KMS-11 (cell line): ENCODE measurements around the gene PLS1.
"Not testable (repeated sequence)": the region's sequence is repeated elsewhere in the genome, so short reads cannot be mapped to it uniquely, and the experiment has no call there.

Source experiments
- H2AFZ ChIP-seq: fragments of 200-600 bp; sonication (generic); 2 replicates; pipeline ENCODE4 v1.6.1; 2016; ENCODE audit warnings: antibody characterized with exemption, mixed run types, low read depth
- H3K27ac ChIP-seq: fragments of 200-600 bp; sonication (generic); 2 replicates; pipeline ENCODE4 v1.6.1; 2016; ENCODE audit warnings: mild to moderate bottlenecking, mixed run types
- H3K27me3 ChIP-seq: fragments of 200-600 bp; sonication (generic); 2 replicates; pipeline ENCODE4 v1.6.1; 2017; ENCODE audit warnings: mild to moderate bottlenecking, low read depth, mixed run types, moderate library complexity; ENCODE audit not compliant: insufficient read depth
- H3K36me3 ChIP-seq: fragments of 200-600 bp; sonication (generic); 2 replicates; pipeline ENCODE4 v1.6.1; 2017; ENCODE audit warnings: mild to moderate bottlenecking, mixed run types; ENCODE audit not compliant: insufficient read depth
- H3K4me1 ChIP-seq: fragments of 200-600 bp; sonication (generic); 2 replicates; pipeline ENCODE4 v1.6.1; 2016; ENCODE audit warnings: mild to moderate bottlenecking, low read depth, mixed run types; ENCODE audit not compliant: poor library complexity, severe bottlenecking
- H3K4me2 ChIP-seq: fragments of 200-600 bp; sonication (generic); 2 replicates; pipeline ENCODE4 v1.7.0; 2016; ENCODE audit warnings: mild to moderate bottlenecking, mixed run types
- H3K4me3 ChIP-seq: fragments of 200-600 bp; sonication (generic); IDR thresholded peaks from 2 replicates; pipeline ENCODE4 v1.6.1; 2017; ENCODE audit warnings: low read depth, low read length, mixed read lengths; ENCODE audit not compliant: insufficient read depth
- H3K79me2 ChIP-seq: fragments of 200-600 bp; sonication (generic); 2 replicates; pipeline ENCODE4 v1.6.1; 2016; ENCODE audit warnings: low read depth, mixed run types; ENCODE audit not compliant: insufficient read depth
- H3K9ac ChIP-seq: fragments of 200-600 bp; sonication (generic); 2 replicates; pipeline ENCODE4 v1.6.1; 2016; ENCODE audit warnings: mild to moderate bottlenecking, mixed run types
- H4K20me1 ChIP-seq: fragments of 200-600 bp; sonication (generic); 2 replicates; pipeline ENCODE4 v1.6.1; 2016; ENCODE audit warnings: mild to moderate bottlenecking, mixed run types; ENCODE audit not compliant: insufficient read depth
- CTCF ChIP-seq: fragments of 200-600 bp; sonication (generic); conservative IDR thresholded peaks from 2 replicates; pipeline ENCODE4 v1.6.1; 2017; ENCODE audit warnings: low read depth, mild to moderate bottlenecking, antibody characterized with exemption, low read length, moderate library complexity, mixed read lengths

Gene PLS1

GRCh38 chr3:142563496-142563997 lies 32.6 kb upstream of the PLS1 start:
- Histone ChIP-seq H3K79me2 (no peaks in the 10 kb centered on the region; the same call in 1 of the 2 replicates), H3K27me3 (no peaks in the 10 kb centered on the region), H3K4me3 (no peak overlapping the region), H2AFZ (no peak overlapping the region), H3K9ac (no peak overlapping the region), H3K27ac (no peak overlapping the region), H4K20me1 (0 out of 2 replicates have a peak, but pooled peaks cover 5% of the 10 kb centered on the region), H3K4me2 (no peak overlapping the region), H3K36me3 (peaks cover 5% of the 10 kb centered on the region; the same call in 1 of the 2 replicates), H3K4me1 (no peaks in the 10 kb centered on the region)
- no peak for TF ChIP-seq CTCF

GRCh38 chr3:142566096-142566495 lies 30.1 kb upstream of the PLS1 start:
- H3K4me3 ChIP-seq: no peak overlapping the region
- no peak overlapping the region for H3K4me2 ChIP-seq
- peaks cover 5% of the 10 kb centered on the region; the same call in 1 of the 2 replicates for H3K36me3 ChIP-seq
- H2AFZ ChIP-seq: no peak overlapping the region
- no peak overlapping the region for H3K27ac ChIP-seq
- 0 out of 2 replicates have a peak, but pooled peaks cover 5% of the 10 kb centered on the region for H4K20me1 ChIP-seq
- no peaks in the 10 kb centered on the region for H3K27me3 ChIP-seq
- TF ChIP-seq CTCF: no peak
- no peak overlapping the region for H3K9ac ChIP-seq
- H3K79me2 ChIP-seq: peaks cover 17% of the 10 kb centered on the region; the same call in 1 of the 2 replicates
- no peaks in the 10 kb centered on the region for H3K4me1 ChIP-seq

DNA sequence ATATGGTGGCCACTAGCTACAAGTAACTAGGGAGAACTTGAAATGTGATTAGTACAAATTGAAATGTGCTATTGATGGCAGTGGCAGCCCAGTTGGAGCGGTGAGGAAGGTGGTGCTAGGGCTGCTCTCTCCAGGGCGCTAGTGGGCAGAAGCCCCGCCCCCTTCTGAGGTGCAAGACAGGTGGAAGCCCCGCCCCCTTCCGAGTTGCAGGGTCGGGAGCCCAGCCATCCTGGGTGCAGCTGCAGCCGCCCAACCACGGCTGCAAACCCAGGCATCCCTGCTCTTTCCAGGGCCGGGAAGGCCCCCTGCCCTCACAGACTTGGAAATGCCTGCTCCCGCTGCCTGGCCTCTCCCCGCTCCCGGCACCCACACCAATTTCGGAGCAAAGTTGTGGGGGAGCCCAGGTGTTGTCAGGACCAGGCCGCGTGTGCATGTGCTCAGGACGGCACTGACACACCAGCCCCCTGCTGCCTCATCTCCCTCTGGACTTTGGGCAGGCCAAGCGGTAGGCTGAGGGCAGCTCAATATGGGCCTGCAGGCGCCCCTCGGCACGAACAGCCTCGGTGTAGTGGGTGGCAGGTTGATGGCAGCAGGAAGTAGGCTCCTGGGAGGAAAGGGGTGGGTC lies 27.7 kb upstream of the PLS1 start:
- no peaks in the 10 kb centered on the region for H3K27me3 ChIP-seq
- no peak for TF ChIP-seq CTCF
- H3K4me2 ChIP-seq: no peak overlapping the region
- peaks cover 5% of the 10 kb centered on the region; the same call in 1 of the 2 replicates for H3K36me3 ChIP-seq
- peaks cover 1% of the 10 kb centered on the region for H3K4me1 ChIP-seq
- H3K27ac ChIP-seq: no peak overlapping the region
- peaks cover 37% of the 10 kb centered on the region for H3K79me2 ChIP-seq
- H3K4me3 ChIP-seq: no peak overlapping the region
- H2AFZ ChIP-seq: no peak overlapping the region
- H4K20me1 ChIP-seq: 0 out of 2 replicates have a peak, but pooled peaks cover 5% of the 10 kb centered on the region
- no peak overlapping the region for H3K9ac ChIP-seq

GRCh38 chr3:142569422-142569821 lies 26.8 kb upstream of the PLS1 start:
- H3K9ac ChIP-seq, H3K4me2 ChIP-seq, H3K36me3 ChIP-seq, H3K4me1 ChIP-seq, H3K27me3 ChIP-seq, H4K20me1 ChIP-seq, H3K4me3 ChIP-seq, H2AFZ ChIP-seq, H3K27ac ChIP-seq: not testable (repeated sequence)
- peaks cover 46% of the 10 kb centered on the region for H3K79me2 ChIP-seq

- H3K4me3 ChIP-seq, H3K9ac ChIP-seq, H3K36me3 ChIP-seq, H2AFZ ChIP-seq, H3K4me2 ChIP-seq, H3K27ac ChIP-seq, H3K27me3 ChIP-seq, H4K20me1 ChIP-seq: not testable (repeated sequence)
- peaks cover 36% of the 10 kb centered on the region for H3K4me1 ChIP-seq
- peaks cover 84% of the 10 kb centered on the region for H3K79me2 ChIP-seq
Observed at GRCh38 chr3:142574223-142574622, 22.0 kb upstream of the PLS1 start.
